Measurements from ENCODE around the gene EPM2AIP1.

DNA sequence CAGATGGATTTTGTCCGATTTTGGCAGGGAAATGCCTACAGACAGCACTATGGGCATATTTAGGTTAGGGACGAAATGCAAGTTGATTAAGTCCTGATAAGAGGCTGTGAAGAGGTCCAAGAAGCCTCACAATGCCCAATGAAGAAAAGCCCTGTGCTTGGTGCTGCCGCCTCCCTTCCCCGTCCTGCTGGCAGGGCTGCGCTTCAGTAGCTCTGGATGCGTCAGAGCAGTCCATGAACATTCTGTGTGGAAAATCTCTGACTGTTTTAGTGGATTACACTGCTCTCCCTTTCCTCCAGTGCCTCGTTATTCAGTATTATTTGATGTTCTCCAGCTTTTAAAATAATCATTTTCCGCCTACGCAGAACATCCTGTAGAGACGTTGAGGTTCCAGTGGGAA, 40.0 kb upstream of the EPM2AIP1 start:
- TF ChIP-seq CTCF (IDR thresholded peaks at IDR 0.05) (no peak), POLR2A (IDR thresholded peaks at IDR 0.05; ENCODE audit: low read depth) (no peak)

Data from esophagus muscularis mucosa (tissue), 3 donors.